GM18498 (cell line): Measurements from ENCODE around the gene TNNC1.

ENCODE experiments used
- ATAC-seq: cut with Tn5 transposase; IDR thresholded peaks from one replicate; pipeline ENCODE4 v1.9.1; 2021; ENCODE audit warnings: mild to moderate bottlenecking, moderate library complexity; ENCODE audit not compliant: unreplicated experiment

Gene TNNC1

GRCh38 chr3:52443791-52444687 lies 9.8 kb downstream of the TNNC1 start:
- ATAC-seq = no peak

- ATAC-seq = no peak
Observed at GRCh38 chr3:52443268-52443610, 10.6 kb downstream of the TNNC1 start.

GRCh38 chr3:52442409-52443267 lies 11.2 kb downstream of the TNNC1 start:
- no peak for ATAC-seq

GRCh38 chr3:52441772-52442332 lies 12.0 kb downstream of the TNNC1 start:
- ATAC-seq = no peak

- no peak for ATAC-seq
Observed at GRCh38 chr3:52441091-52441771, 12.6 kb downstream of the TNNC1 start.

- ATAC-seq = no peak
Observed at GRCh38 chr3:52440671-52441070, 13.2 kb downstream of the TNNC1 start.

- no peak for ATAC-seq
Observed at GRCh38 chr3:52440249-52440551, 13.6 kb downstream of the TNNC1 start.

GRCh38 chr3:52439426-52440248 lies 14.2 kb downstream of the TNNC1 start:
- no peak for ATAC-seq

GRCh38 chr3:52438579-52439425 lies 15.0 kb downstream of the TNNC1 start:
- no peak for ATAC-seq

GRCh38 chr3:52438104-52438376 lies 15.8 kb downstream of the TNNC1 start:
- no peak for ATAC-seq

- ATAC-seq = no peak
Observed at GRCh38 chr3:52437326-52438103, 16.3 kb downstream of the TNNC1 start.

- no peak for ATAC-seq
Observed at GRCh38 chr3:52436500-52437149, 17.2 kb downstream of the TNNC1 start.

GRCh38 chr3:52435246-52436101 lies 18.4 kb downstream of the TNNC1 start:
- ATAC-seq = no peak

GRCh38 chr3:52434491-52435115 lies 19.2 kb downstream of the TNNC1 start:
- ATAC-seq = no peak

GRCh38 chr3:52433996-52434479 lies 19.8 kb downstream of the TNNC1 start:
- no peak for ATAC-seq

GRCh38 chr3:52433328-52433995 lies 20.4 kb downstream of the TNNC1 start:
- no peak for ATAC-seq
